Natural killer cell (primary cell): ENCODE data around the gene TERB1. TPM values are rescaled to one million over a fixed set of nuclear protein-coding genes. Genes with fewer than 3 reads are reported as not detected.
A peak's percentile ranks its signal among the peaks of the same experiment; 100 is the strongest.

Source experiments
- ATAC-seq, 3 donors: fragments of 150-1000 bp in 2 of 3; fragments of 200-7000 bp in 1 of 3; cut with Tn5 transposase; 1 replicate in 1 of 3; 2 replicates in 2 of 3; pipeline ENCODE4 v1.10.0; 2021; ENCODE audit warnings: mild to moderate bottlenecking in 2 of 3, moderate library complexity in 2 of 3
- DNase-seq, 2 donors: peaks; one replicate each; pipeline versions ENCODE4 v3.0.0 to v3.0.0-alpha.2; 2013 to 2021; ENCODE audit warnings: mixed read lengths in 1 of 2
- H3K27ac ChIP-seq: one replicate; pipeline ENCODE4 v1.5.1; 2013; ENCODE audit warnings: mild to moderate bottlenecking, low read length
- H3K27me3 ChIP-seq: one replicate; pipeline ENCODE4 v1.6.1; 2013; ENCODE audit warnings: low read length; ENCODE audit not compliant: control insufficient read depth, insufficient read depth
- H3K36me3 ChIP-seq: one replicate; pipeline ENCODE4 v1.6.1; 2013; ENCODE audit warnings: low read length; ENCODE audit not compliant: control insufficient read depth, insufficient read depth
- H3K4me1 ChIP-seq: one replicate; pipeline ENCODE4 v1.6.1; 2013; ENCODE audit warnings: low read length; ENCODE audit not compliant: control insufficient read depth, insufficient read depth
- H3K4me3 ChIP-seq: one replicate; pipeline ENCODE4 v1.5.1; 2013; ENCODE audit warnings: low read length
- H3K9me3 ChIP-seq: one replicate; pipeline ENCODE4 v1.6.1; 2013; ENCODE audit warnings: low read length; ENCODE audit not compliant: control insufficient read depth, insufficient read depth
- H3K27ac Mint-ChIP-seq, 2 donors: one replicate each; pipeline ENCODE4 v1.8.0; 2022; ENCODE audit warnings: mild to moderate bottlenecking in 2 of 2, mixed read lengths in 2 of 2, moderate library complexity in 1 of 2
- H3K27me3 Mint-ChIP-seq, 2 donors: one replicate each; pipeline ENCODE4 v1.8.0; 2022; ENCODE audit warnings: low read depth in 2 of 2, mixed read lengths in 2 of 2
- H3K36me3 Mint-ChIP-seq: one replicate; pipeline ENCODE4 v1.8.0; 2022; ENCODE audit warnings: mixed read lengths
- H3K4me1 Mint-ChIP-seq, 2 donors: one replicate each; pipeline ENCODE4 v1.8.0; 2022; ENCODE audit warnings: mixed read lengths in 2 of 2
- H3K4me3 Mint-ChIP-seq: one replicate; pipeline ENCODE4 v1.8.0; 2022; ENCODE audit warnings: mild to moderate bottlenecking, moderate library complexity, mixed read lengths
- H3K9me3 Mint-ChIP-seq, 2 donors: one replicate each; pipeline ENCODE4 v1.8.0; 2022; ENCODE audit warnings: mixed read lengths in 2 of 2
- WGBS: methylation state at CpG from one replicate; pipeline ENCODE4 v1.1.7; 2013; ENCODE audit warnings: missing lambda C conversion rate; ENCODE audit not compliant: insufficient coverage; 5-methylcytosine and 5-hydroxymethylcytosine counted together
- intact Hi-C: fragments of 100-400 bp; cut with micrococcal nuclease; formaldehyde crosslinking; loops from one replicate; pipeline ENCODE4 v1.14.2; 2022
- total RNA-seq, 4 donors: library from RNA; stranded (reverse); fragments of 120-200 nt in 1 of 4; gene quantifications; one replicate each; pipeline versions ENCODE4 v1.2.3 to v1.2.4, GENCODE V29; 2013 to 2022
- TF ChIP-seq, protein P1 (sequence below): fragments of 200-600 bp; IDR thresholded peaks from one replicate; pipeline ENCODE4 v1.8.0; 2022; ENCODE audit warnings: antibody characterized with exemption

TERB1 gene
- total RNA-seq, 3 donors from 2014 or later (not counting 1 experiment from before 2014, with no cell fraction given): 0.33 to 1.0 (median 0.66) TPM

DNA sequence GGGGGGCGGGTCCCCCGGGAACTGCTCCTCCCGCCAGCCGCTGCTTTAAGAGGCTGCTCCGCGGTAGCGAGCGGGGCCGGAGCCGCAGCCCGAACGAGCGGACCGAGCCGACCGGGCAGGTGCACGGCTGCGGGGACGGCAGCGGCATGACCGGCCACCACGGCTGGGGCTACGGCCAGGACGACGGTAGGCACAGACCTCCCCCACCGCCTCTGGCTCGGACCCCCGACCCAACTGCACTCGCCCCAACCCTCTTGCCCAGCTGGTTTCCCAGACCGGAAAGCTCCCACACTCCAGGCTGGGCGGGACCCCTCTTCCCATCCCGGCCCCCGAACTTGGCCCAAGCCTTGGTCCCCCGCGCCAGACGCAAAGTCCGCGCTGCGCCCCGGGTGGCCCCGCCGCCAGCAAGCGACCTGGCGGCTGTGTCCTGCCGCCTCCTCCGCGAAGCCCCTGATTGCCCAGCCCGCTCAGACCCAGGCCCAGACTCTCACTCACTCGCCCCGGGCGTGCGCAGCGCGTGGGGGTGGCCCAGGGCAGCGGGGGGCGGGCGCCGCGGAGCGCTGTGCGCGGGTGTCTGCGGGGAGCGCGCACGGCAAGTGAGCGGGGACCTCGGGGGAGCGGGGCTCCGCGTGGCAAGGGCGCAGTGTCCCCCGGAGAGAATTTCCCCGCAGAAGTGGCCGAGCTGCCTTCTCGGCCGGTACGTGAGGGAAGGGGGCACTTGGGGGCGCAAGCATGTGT, 43.1 kb upstream of the TERB1 start, which contains the start of gene CA7:
CA7 (plus strand) TSS at position 73 of the 738 bp plus-strand sequence; CDS start at position 147, 74 bp downstream.
- whole genome bisulfite sequencing: 3% methylated on average over 79 of the region's 79 CpGs
- no peaks in the 10 kb centered on the region for H3K36me3 Mint-ChIP-seq
- no peak within 1 kb of the TSS for H3K27ac ChIP-seq
- TF ChIP-seq, protein P1, sequence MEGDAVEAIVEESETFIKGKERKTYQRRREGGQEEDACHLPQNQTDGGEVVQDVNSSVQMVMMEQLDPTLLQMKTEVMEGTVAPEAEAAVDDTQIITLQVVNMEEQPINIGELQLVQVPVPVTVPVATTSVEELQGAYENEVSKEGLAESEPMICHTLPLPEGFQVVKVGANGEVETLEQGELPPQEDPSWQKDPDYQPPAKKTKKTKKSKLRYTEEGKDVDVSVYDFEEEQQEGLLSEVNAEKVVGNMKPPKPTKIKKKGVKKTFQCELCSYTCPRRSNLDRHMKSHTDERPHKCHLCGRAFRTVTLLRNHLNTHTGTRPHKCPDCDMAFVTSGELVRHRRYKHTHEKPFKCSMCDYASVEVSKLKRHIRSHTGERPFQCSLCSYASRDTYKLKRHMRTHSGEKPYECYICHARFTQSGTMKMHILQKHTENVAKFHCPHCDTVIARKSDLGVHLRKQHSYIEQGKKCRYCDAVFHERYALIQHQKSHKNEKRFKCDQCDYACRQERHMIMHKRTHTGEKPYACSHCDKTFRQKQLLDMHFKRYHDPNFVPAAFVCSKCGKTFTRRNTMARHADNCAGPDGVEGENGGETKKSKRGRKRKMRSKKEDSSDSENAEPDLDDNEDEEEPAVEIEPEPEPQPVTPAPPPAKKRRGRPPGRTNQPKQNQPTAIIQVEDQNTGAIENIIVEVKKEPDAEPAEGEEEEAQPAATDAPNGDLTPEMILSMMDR: no peak
- no peaks in the 10 kb centered on the region for H3K9me3 ChIP-seq
- DNase-seq (peak in 1 of 2 donors; percentile 11), ATAC-seq (peak in 2 of 3 donors; percentile 54 to 70)
- peaks cover 8 to 34% of the 10 kb centered on the region in 2 donors for H3K27me3 Mint-ChIP-seq
- no peak within 1 kb of the TSS for H3K4me3 ChIP-seq
- peaks cover 17% of the 10 kb centered on the region for H3K27me3 ChIP-seq
- H3K4me3 Mint-ChIP-seq: peak within 1 kb of the TSS; percentile 75
- peaks cover 0 to 16% of the 10 kb centered on the region in 2 donors for H3K4me1 Mint-ChIP-seq
- peaks cover 10% of the 10 kb centered on the region for H3K4me1 ChIP-seq
- H3K36me3 ChIP-seq: no peaks in the 10 kb centered on the region
- H3K9me3 Mint-ChIP-seq: no peaks in the 10 kb centered on the region
- no peak within 1 kb of the TSS for H3K27ac Mint-ChIP-seq
- intact Hi-C loops: no loop called here

- Mint-ChIP-seq H3K4me3 (peak overlapping the region; percentile 75), H3K4me1 (peaks cover 0 to 16% of the 10 kb centered on the region in 2 donors), H3K27me3 (peaks cover 8 to 37% of the 10 kb centered on the region in 2 donors), H3K9me3 (no peaks in the 10 kb centered on the region), H3K27ac (no peak overlapping the region), H3K36me3 (no peaks in the 10 kb centered on the region)
- DNase-seq (no peak), ATAC-seq (no peak)
- TF ChIP-seq, protein P1: no peak
- H3K27ac ChIP-seq: no peak overlapping the region
- H3K4me1 ChIP-seq: peaks cover 10% of the 10 kb centered on the region
- H3K36me3 ChIP-seq: no peaks in the 10 kb centered on the region
- H3K4me3 ChIP-seq: no peak overlapping the region
- WGBS: 28% methylated on average over 14 of the region's 14 CpGs
- intact Hi-C loops: no loop called here
- no peaks in the 10 kb centered on the region for H3K9me3 ChIP-seq
- H3K27me3 ChIP-seq: peaks cover 17% of the 10 kb centered on the region
Measured at GRCh38 chr16:66844009-66844341, 42.6 kb upstream of the TERB1 start.

GRCh38 chr16:66843191-66843590, 41.8 kb upstream of the TERB1 start:
- Histone ChIP-seq H3K4me3 (no peak overlapping the region), H3K27me3 (peaks cover 17% of the 10 kb centered on the region), H3K9me3 (no peaks in the 10 kb centered on the region), H3K4me1 (peaks cover 10% of the 10 kb centered on the region), H3K36me3 (no peaks in the 10 kb centered on the region), H3K27ac (no peak overlapping the region)
- WGBS: 100% methylated on average over 2 of the region's 2 CpGs
- TF ChIP-seq, protein P1: no peak
- no peaks in the 10 kb centered on the region for H3K9me3 Mint-ChIP-seq
- no peak for ATAC-seq
- peaks cover 8 to 37% of the 10 kb centered on the region in 2 donors for H3K27me3 Mint-ChIP-seq
- H3K36me3 Mint-ChIP-seq: no peaks in the 10 kb centered on the region
- DNase-seq: no peak
- peak overlapping the region; percentile 75 for H3K4me3 Mint-ChIP-seq
- H3K4me1 Mint-ChIP-seq: peaks cover 0 to 15% of the 10 kb centered on the region in 2 donors
- H3K27ac Mint-ChIP-seq: no peak overlapping the region
- intact Hi-C loops: no loop called here
